Spleen (tissue), 7 donors: ENCODE results near the gene CDK5R1.

Experiments
- POLR2A ChIP-seq, 3 donors: fragments of 450-650 bp; IDR thresholded peaks; one replicate each; pipeline ENCODE4 v1.5.1; 2017; ENCODE audit warnings: antibody characterized with exemption in 3 of 3, mild to moderate bottlenecking in 1 of 3
- TF ChIP-seq, protein P1 (sequence below), 11 experiments: fragments of 200-600 bp in 7 of 11; fragments of 450-650 bp in 4 of 11; sonication (generic) in 4 of 11; IDR thresholded peaks in 8 of 11; conservative IDR thresholded peaks in 3 of 11; 1 replicate in 7 of 11; 2 replicates in 4 of 11; pipeline versions ENCODE4 v1.4.0 to v1.8.0; 2016 to 2021; ENCODE audit warnings: antibody characterized with exemption in 11 of 11, inconsistent platforms in 4 of 11, mild to moderate bottlenecking in 1 of 11
- donor health status: DM: no; HTN: no; CAD: no; lungs with moderate emphysema.
- donor health status: DM: no; HTN: no; CAD: no.
- donor health status: DM: no; HTN: no; CAD: no.

GRCh38 chr17:32515677-32516383, 29.0 kb downstream of the CDK5R1 start:
- TF ChIP-seq, protein P1, sequence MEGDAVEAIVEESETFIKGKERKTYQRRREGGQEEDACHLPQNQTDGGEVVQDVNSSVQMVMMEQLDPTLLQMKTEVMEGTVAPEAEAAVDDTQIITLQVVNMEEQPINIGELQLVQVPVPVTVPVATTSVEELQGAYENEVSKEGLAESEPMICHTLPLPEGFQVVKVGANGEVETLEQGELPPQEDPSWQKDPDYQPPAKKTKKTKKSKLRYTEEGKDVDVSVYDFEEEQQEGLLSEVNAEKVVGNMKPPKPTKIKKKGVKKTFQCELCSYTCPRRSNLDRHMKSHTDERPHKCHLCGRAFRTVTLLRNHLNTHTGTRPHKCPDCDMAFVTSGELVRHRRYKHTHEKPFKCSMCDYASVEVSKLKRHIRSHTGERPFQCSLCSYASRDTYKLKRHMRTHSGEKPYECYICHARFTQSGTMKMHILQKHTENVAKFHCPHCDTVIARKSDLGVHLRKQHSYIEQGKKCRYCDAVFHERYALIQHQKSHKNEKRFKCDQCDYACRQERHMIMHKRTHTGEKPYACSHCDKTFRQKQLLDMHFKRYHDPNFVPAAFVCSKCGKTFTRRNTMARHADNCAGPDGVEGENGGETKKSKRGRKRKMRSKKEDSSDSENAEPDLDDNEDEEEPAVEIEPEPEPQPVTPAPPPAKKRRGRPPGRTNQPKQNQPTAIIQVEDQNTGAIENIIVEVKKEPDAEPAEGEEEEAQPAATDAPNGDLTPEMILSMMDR (IDR thresholded peaks at IDR 0.05 in 8 of 11, conservative IDR thresholded peaks at IDR 0.05 in 3 of 11), result no peak
- no peak for TF ChIP-seq POLR2A (IDR thresholded peaks at IDR 0.05)
